Measurements from ENCODE around the gene IHH. TPM values are rescaled to one million over a fixed set of nuclear protein-coding genes. Genes with fewer than 3 reads are reported as not detected.
A peak's percentile ranks its signal among the peaks of the same experiment; 100 is the strongest.

Gene IHH
- 10 to 100 TPM in 4 of 5 donors, under 1 TPM in 1; 0.58 to 59.1 (median 16.5) TPM for total RNA-seq
- 1 to 10 TPM; 6.4 to 9.0 (median 7.8) TPM for polyA plus RNA-seq
- long read RNA-seq, donor 1, partial matches to known transcripts = 0 of 3 reads
- long read RNA-seq, donor 1, other reads (novel, unspliced or antisense) = 0 of 3 reads
- long read RNA-seq, donor 2, transcript IHH-201 (3 exons, 2,023 nt) = major isoform, 5 of 5 reads
- long read RNA-seq, donor 2, partial matches to known transcripts = 0 of 5 reads
- long read RNA-seq, donor 2, other reads (novel, unspliced or antisense) = 0 of 5 reads
- long read RNA-seq, donor 3, transcript IHH-201 (3 exons, 2,023 nt) = major isoform, 10 of 52 reads
- long read RNA-seq, donor 3, partial matches to known transcripts = 42 of 52 reads
- long read RNA-seq, donor 3, other reads (novel, unspliced or antisense) = 0 of 52 reads
- long read RNA-seq, donor 4, partial matches to known transcripts = 0 of 1 reads
- long read RNA-seq, donor 4, other reads (novel, unspliced or antisense) = 0 of 1 reads
- long read RNA-seq, donor 5, transcript IHH-201 (3 exons, 2,023 nt) = major isoform, 8 of 32 reads
- long read RNA-seq, donor 5, partial matches to known transcripts = 24 of 32 reads
- long read RNA-seq, donor 5, other reads (novel, unspliced or antisense) = 0 of 32 reads
- long read RNA-seq, donor 6 = 0 reads
- long read RNA-seq, donor 7, transcript IHH-201 (3 exons, 2,023 nt) = major isoform, 12 of 12 reads
- long read RNA-seq, donor 7, partial matches to known transcripts = 0 of 12 reads
- long read RNA-seq, donor 7, other reads (novel, unspliced or antisense) = 0 of 12 reads
- long read RNA-seq, donor 8, transcript IHH-201 (3 exons, 2,023 nt) = major isoform, 19 of 19 reads
- long read RNA-seq, donor 8, partial matches to known transcripts = 0 of 19 reads
- long read RNA-seq, donor 8, other reads (novel, unspliced or antisense) = 0 of 19 reads
- long read RNA-seq, donor 9, transcript IHH-201 (3 exons, 2,023 nt) = major isoform, 6 of 6 reads
- long read RNA-seq, donor 9, partial matches to known transcripts = 0 of 6 reads
- long read RNA-seq, donor 9, other reads (novel, unspliced or antisense) = 0 of 6 reads
- long read RNA-seq, donor 10, transcript IHH-201 (3 exons, 2,023 nt) = major isoform, 8 of 8 reads
- long read RNA-seq, donor 10, partial matches to known transcripts = 0 of 8 reads
- long read RNA-seq, donor 10, other reads (novel, unspliced or antisense) = 0 of 8 reads

GRCh38 chr2:219060821-219061791, at the start of gene IHH:
IHH (minus strand) TSS chr2:219060921; CDS start chr2:219060467, 454 bp downstream.
- WGBS, 5 donors = 1 to 6% (median 2%) methylated on average over 51 to 76 of the region's 76 CpGs
- H3K27me3 ChIP-seq = peaks cover 15 to 82% (median 47%) of the 10 kb centered on the region in 3 donors

GRCh38 chr2:219109471-219109870, 48.8 kb upstream of the IHH start:
- intact Hi-C loops (cut with DNase I; ENCODE audit: low total_unique reads) = no loop called here
- DNase-seq = peak; percentile 66 to 87
- peak overlapping the region in 4 of 5 donors; percentile 3 to 62 (median 28) for H3K27ac ChIP-seq
- H3K27me3 ChIP-seq = no peaks in the 10 kb centered on the region
- no peaks in the 10 kb centered on the region for H3K36me3 ChIP-seq
- H3K4me3 ChIP-seq = no peak overlapping the region
- TF ChIP-seq EP300 (IDR thresholded peaks at IDR 0.05) (no peak), POLR2A (IDR thresholded peaks at IDR 0.05) (no peak), CTCF (IDR thresholded peaks at IDR 0.05) (no peak), POLR2AphosphoS5 (IDR thresholded peaks at IDR 0.05) (peak in 1 of 3 donors; percentile 37)
- WGBS, 5 donors = 24 to 51% (median 42%) methylated on average over 3 of the region's 3 CpGs
- peaks cover 25 to 64% (median 49%) of the 10 kb centered on the region in 4 donors for H3K4me1 ChIP-seq
- no peaks in the 10 kb centered on the region for H3K9me3 ChIP-seq

More at GRCh38 chr2:219060821-219061791, at the start of gene IHH:
- H3K4me1 ChIP-seq = peaks cover 41 to 53% (median 52%) of the 10 kb centered on the region in 4 donors
- H3K27ac ChIP-seq = peak within 1 kb of the TSS; percentile 69 to 85 (median 73)
- peak within 1 kb of the TSS; percentile 46 to 61 (median 56) for H3K4me3 ChIP-seq
- no peaks in the 10 kb centered on the region for H3K9me3 ChIP-seq
- peak in 2 of 3 donors; percentile 71 to 75 for TF ChIP-seq POLR2AphosphoS5 (IDR thresholded peaks at IDR 0.05)
- TF ChIP-seq CTCF (IDR thresholded peaks at IDR 0.05) = no peak
- no peak for TF ChIP-seq EP300 (IDR thresholded peaks at IDR 0.05)
- no peak for TF ChIP-seq POLR2A (IDR thresholded peaks at IDR 0.05)
- H3K36me3 ChIP-seq = peaks cover 0 to 5% (median 0%) of the 10 kb centered on the region in 4 donors
- intact Hi-C loops (cut with DNase I; ENCODE audit: low total_unique reads) = loop anchor here (10.0 kb wide), 1 partner anchor 54 kb away; no protein-coding TSS in a partner anchor
- peak; percentile 79 to 91 for DNase-seq

DNA sequence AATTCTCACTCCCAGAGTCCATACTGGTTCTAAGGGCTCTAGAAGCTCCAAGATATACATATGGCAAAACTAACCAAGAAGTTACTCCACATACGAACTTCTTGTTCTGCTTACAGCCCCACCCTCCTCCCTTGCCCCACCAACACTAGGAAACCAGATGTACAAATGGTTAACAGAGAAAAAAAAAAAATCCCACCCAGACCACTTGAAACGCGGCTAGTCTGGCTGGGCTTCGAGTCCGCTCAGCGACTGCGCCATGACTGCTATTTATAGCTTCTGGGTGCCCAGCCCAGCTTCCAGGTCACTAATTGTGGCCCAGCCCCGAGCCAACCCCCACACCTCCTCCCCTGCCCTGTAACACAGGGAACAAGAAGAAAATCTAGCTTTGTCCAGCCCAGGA, 47.0 kb upstream of the IHH start:
- peak; percentile 45 to 66 for DNase-seq
- H3K27ac ChIP-seq = peak overlapping the region in 3 of 5 donors; percentile 2 to 30 (median 15)
- peaks cover 25 to 60% (median 41%) of the 10 kb centered on the region in 4 donors for H3K4me1 ChIP-seq
- H3K36me3 ChIP-seq = no peaks in the 10 kb centered on the region
- intact Hi-C loops (cut with DNase I; ENCODE audit: low total_unique reads) = no loop called here
- WGBS, 5 donors = 12 to 32% (median 24%) methylated on average over 8 of the region's 8 CpGs
- H3K9me3 ChIP-seq = no peaks in the 10 kb centered on the region
- no peak overlapping the region for H3K4me3 ChIP-seq
- no peaks in the 10 kb centered on the region for H3K27me3 ChIP-seq
- TF ChIP-seq CTCF (IDR thresholded peaks at IDR 0.05) = no peak
- no peak for TF ChIP-seq EP300 (IDR thresholded peaks at IDR 0.05)
- TF ChIP-seq POLR2AphosphoS5 (IDR thresholded peaks at IDR 0.05) = no peak
- no peak for TF ChIP-seq POLR2A (IDR thresholded peaks at IDR 0.05)

All from stomach (tissue), 19 donors.